OCI-LY7 (cell line): ENCODE results near the gene BAIAP2L1.

Experiments used
- CTCF ChIP-seq: fragments of 200-600 bp; sonication (generic); conservative IDR thresholded peaks from 2 replicates; pipeline ENCODE4 v1.5.1; 2014; ENCODE audit warnings: mild to moderate bottlenecking, antibody characterized with exemption, low read length, moderate library complexity, mixed read lengths
- EZH2phosphoT487 ChIP-seq: fragments of 200-600 bp; sonication (generic); IDR thresholded peaks from 2 replicates; pipeline ENCODE4 v1.6.1; 2018; ENCODE audit warnings: low read depth, borderline replicate concordance, mild to moderate bottlenecking, mixed run types, antibody characterized with exemption, low read length, moderate library complexity, mixed read lengths

- TF ChIP-seq CTCF = no peak
- TF ChIP-seq EZH2phosphoT487 = no peak
Measured at GRCh38 chr7:98357751-98358161, 43.1 kb downstream of the BAIAP2L1 start.
